GM03348 (cell line): ENCODE data around the gene ZC3H7B.
"Not testable (repeated sequence)": the region's sequence is repeated elsewhere in the genome, so short reads cannot be mapped to it uniquely, and the experiment has no call there.

Source experiments
- DNase-seq: peaks from one replicate; pipeline ENCODE4 v3.0.0; 2012; ENCODE audit warnings: low spot score

ZC3H7B gene

GRCh38 chr22:41301085-41302020 is at the start of gene ZC3H7B:
TSS of gene ZC3H7B (plus strand) at chr22:41301525. CDS start at chr22:41320661, 19,136 bp downstream.
- peak; percentile 95 for DNase-seq

- DNase-seq, result no peak
These were observed 49.0 kb upstream of the ZC3H7B start for GRCh38 chr22:41252365-41252764.

GRCh38 chr22:41254230-41254629 is 47.1 kb upstream of the ZC3H7B start:
- DNase-seq, result no peak

GRCh38 chr22:41256254-41257253 is 44.8 kb upstream of the ZC3H7B start:
- no peak for DNase-seq

GRCh38 chr22:41257696-41258095 is 43.6 kb upstream of the ZC3H7B start:
- DNase-seq, result no peak

GRCh38 chr22:41259756-41260155 is 41.6 kb upstream of the ZC3H7B start:
- not testable (repeated sequence) for DNase-seq

GRCh38 chr22:41260871-41261270 is 40.5 kb upstream of the ZC3H7B start:
- no peak for DNase-seq

GRCh38 chr22:41261541-41262249 is 39.6 kb upstream of the ZC3H7B start:
- no peak for DNase-seq

- no peak for DNase-seq
These were observed 39.0 kb upstream of the ZC3H7B start for GRCh38 chr22:41262250-41262765.

GRCh38 chr22:41263704-41264103 is 37.6 kb upstream of the ZC3H7B start:
- DNase-seq, result no peak

- no peak for DNase-seq
These were observed 36.9 kb upstream of the ZC3H7B start for GRCh38 chr22:41264408-41264941.

GRCh38 chr22:41267958-41268357 is 33.4 kb upstream of the ZC3H7B start:
- no peak for DNase-seq

- no peak for DNase-seq
These were observed 29.5 kb upstream of the ZC3H7B start for GRCh38 chr22:41271787-41272186.

- DNase-seq, result no peak
These were observed 28.2 kb upstream of the ZC3H7B start for GRCh38 chr22:41273128-41273527.

- no peak for DNase-seq
These were observed 26.5 kb upstream of the ZC3H7B start for GRCh38 chr22:41274856-41275255.

- DNase-seq, result no peak
These were observed 21.3 kb upstream of the ZC3H7B start for GRCh38 chr22:41280065-41280464.

- no peak for DNase-seq
These were observed 20.5 kb upstream of the ZC3H7B start for GRCh38 chr22:41280854-41281253.

- DNase-seq, result no peak
These were observed 16.9 kb upstream of the ZC3H7B start for GRCh38 chr22:41284465-41284864.

- peak; percentile 89 for DNase-seq
These were observed 15.9 kb upstream of the ZC3H7B start for GRCh38 chr22:41285441-41285819.

- DNase-seq, result peak; percentile 97
These were observed 15.3 kb upstream of the ZC3H7B start, which contains the start of gene RANGAP1 for GRCh38 chr22:41285820-41286638. TSS of gene RANGAP1 (minus strand) at chr22:41286187. CDS start at chr22:41281044, 5,143 bp downstream.
